CD14-positive monocyte (primary cell): Measurements from ENCODE around the gene KSR2. TPM values are rescaled to one million over a fixed set of nuclear protein-coding genes. Genes with fewer than 3 reads are reported as not detected.
"Not testable (repeated sequence)": the region's sequence is repeated elsewhere in the genome, so short reads cannot be mapped to it uniquely, and the experiment has no call there.

ENCODE experiments used
- DNase-seq, 3 donors: peaks; one replicate each; pipeline ENCODE4 v3.0.0-alpha.2; 2011 to 2022
- H2AFZ ChIP-seq: 2 replicates; pipeline ENCODE4 v1.6.0; 2012; ENCODE audit warnings: mild to moderate bottlenecking, low read depth, low read length, inconsistent platforms; ENCODE audit not compliant: insufficient read depth, poor library complexity, severe bottlenecking
- H3K27ac ChIP-seq, 2 donors: 1 replicate in 1 of 2; 2 replicates in 1 of 2; pipeline ENCODE4 v1.5.1; 2012 to 2013; ENCODE audit warnings: low read length in 2 of 2, control low read depth in 1 of 2, inconsistent platforms in 1 of 2, low read depth in 1 of 2, mild to moderate bottlenecking in 1 of 2
- H3K27me3 ChIP-seq, 2 donors: one replicate each; pipeline versions ENCODE4 v1.6.0 to v1.6.1; 2011 to 2013; ENCODE audit warnings: low read length in 2 of 2; ENCODE audit not compliant: control insufficient read depth in 2 of 2, insufficient read depth in 2 of 2
- H3K36me3 ChIP-seq, 2 donors: replicated peaks in 1 of 2; 1 replicate in 1 of 2; 2 replicates in 1 of 2; pipeline versions ENCODE4 v1.5.1 to v1.6.1; 2012 to 2013; ENCODE audit warnings: low read length in 2 of 2, control low read depth in 1 of 2, inconsistent platforms in 1 of 2, mild to moderate bottlenecking in 1 of 2; ENCODE audit not compliant: insufficient read depth in 2 of 2, control insufficient read depth in 1 of 2
- H3K4me1 ChIP-seq, 2 donors: 1 replicate in 1 of 2; 2 replicates in 1 of 2; pipeline versions ENCODE4 v1.5.1 to v1.6.1; 2012 to 2013; ENCODE audit warnings: low read length in 2 of 2, control low read depth in 1 of 2, inconsistent platforms in 1 of 2, mild to moderate bottlenecking in 1 of 2, moderate library complexity in 1 of 2; ENCODE audit not compliant: insufficient read depth in 2 of 2, control insufficient read depth in 1 of 2
- H3K4me2 ChIP-seq: replicated peaks from 2 replicates; pipeline ENCODE3; 2012; ENCODE audit warnings: low read length, moderate library complexity, mild to moderate bottlenecking; ENCODE audit not compliant: poor library complexity, severe bottlenecking; ENCODE audit errors: extremely low read depth
- H3K4me3 ChIP-seq, 3 experiments: fragments of 200-600 bp in 1 of 3; sonication (generic) in 1 of 3; replicated peaks in 1 of 3; 1 replicate in 2 of 3; 2 replicates in 1 of 3; pipeline ENCODE4 v1.5.1; 2011 to 2013; ENCODE audit warnings: low read length in 3 of 3, mild to moderate bottlenecking in 3 of 3, control low read depth in 2 of 3, low read depth in 2 of 3, inconsistent platforms in 1 of 3, moderate library complexity in 1 of 3
- H3K79me2 ChIP-seq: 2 replicates; pipeline ENCODE4 v1.6.0; 2012; ENCODE audit warnings: mild to moderate bottlenecking, control low read depth, inconsistent platforms, low read length, moderate library complexity; ENCODE audit not compliant: insufficient read depth
- H3K9ac ChIP-seq: 2 replicates; pipeline ENCODE4 v1.6.0; 2017; ENCODE audit warnings: low read length, mild to moderate bottlenecking; ENCODE audit not compliant: insufficient read depth, poor library complexity, severe bottlenecking
- H3K9me3 ChIP-seq, 2 donors: replicated peaks in 1 of 2; 1 replicate in 1 of 2; 2 replicates in 1 of 2; pipeline versions ENCODE4 v1.5.1 to v1.6.1; 2012 to 2013; ENCODE audit warnings: low read length in 2 of 2, control low read depth in 1 of 2; ENCODE audit not compliant: control insufficient read depth in 1 of 2, insufficient read depth in 1 of 2
- H4K20me1 ChIP-seq: 2 replicates; pipeline ENCODE4 v1.6.0; 2012; ENCODE audit warnings: mild to moderate bottlenecking, low read length, control low read depth, moderate library complexity; ENCODE audit not compliant: insufficient read depth
- H3K27ac Mint-ChIP-seq, 7 donors: one replicate each; pipeline ENCODE4 v1.8.0; 2020; ENCODE audit warnings: mild to moderate bottlenecking in 7 of 7, mixed read lengths in 7 of 7, moderate library complexity in 6 of 7, inconsistent platforms in 2 of 7
- H3K27me3 Mint-ChIP-seq, 3 donors: one replicate each; pipeline ENCODE4 v1.8.0; 2021 to 2022; ENCODE audit warnings: low read depth in 3 of 3, mild to moderate bottlenecking in 3 of 3, mixed read lengths in 3 of 3, moderate library complexity in 3 of 3, inconsistent platforms in 1 of 3
- H3K36me3 Mint-ChIP-seq, 2 donors: one replicate each; pipeline ENCODE4 v1.8.0; 2020; ENCODE audit warnings: mixed read lengths in 2 of 2, inconsistent platforms in 1 of 2, mild to moderate bottlenecking in 1 of 2
- H3K4me1 Mint-ChIP-seq: one replicate; pipeline ENCODE4 v1.8.0; 2020; ENCODE audit warnings: mild to moderate bottlenecking, mixed read lengths
- H3K4me3 Mint-ChIP-seq, 2 donors: one replicate each; pipeline ENCODE4 v1.8.0; 2020; ENCODE audit warnings: mild to moderate bottlenecking in 2 of 2, mixed read lengths in 2 of 2, moderate library complexity in 1 of 2
- H3K9me3 Mint-ChIP-seq, 7 donors: one replicate each; pipeline ENCODE4 v1.8.0; 2020 to 2022; ENCODE audit warnings: mixed read lengths in 7 of 7, mild to moderate bottlenecking in 6 of 7, moderate library complexity in 6 of 7, inconsistent platforms in 2 of 7
- CTCF ChIP-seq: fragments of 200-600 bp; IDR thresholded peaks from one replicate; pipeline ENCODE4 v1.8.0; 2022; ENCODE audit warnings: antibody characterized with exemption, mild to moderate bottlenecking
- WGBS: methylation state at CpG from one replicate; pipeline ENCODE4 v1.1.5; 2013; ENCODE audit warnings: missing lambda C conversion rate; ENCODE audit not compliant: insufficient coverage; 5-methylcytosine and 5-hydroxymethylcytosine counted together
- intact Hi-C, 2 donors: fragments of 100-400 bp; cut with micrococcal nuclease; formaldehyde crosslinking; loops; one replicate each; pipeline versions ENCODE4 v1.15.0 to v1.15.1; 2023
- polyA plus RNA-seq, 3 donors: library from polyadenylated mRNA; depleted of rRNA in 1 of 3; unstranded in 2 of 3; stranded (reverse) in 1 of 3; fragments of 300-500 nt in 2 of 3; fragments of >200 nt in 1 of 3; fragmentation: Illumina TruSeq in 2 of 3; gene quantifications; 1 replicate in 2 of 3; 2 replicates in 1 of 3; pipeline ENCODE4 v1.2.3, GENCODE V29; 2012 to 2021

KSR2 gene
- polyA plus RNA-seq, 3 donors = not detected

- H3K4me1 ChIP-seq = no peaks in the 10 kb centered on the region
- no peaks in the 10 kb centered on the region for H4K20me1 ChIP-seq
- H3K36me3 Mint-ChIP-seq = no peaks in the 10 kb centered on the region
- no peaks in the 10 kb centered on the region for H3K4me1 Mint-ChIP-seq
- H3K27ac ChIP-seq = no peak overlapping the region
- H3K27me3 Mint-ChIP-seq = peaks cover 6 to 11% (median 8%) of the 10 kb centered on the region in 3 donors
- H3K27ac Mint-ChIP-seq = no peak overlapping the region
- WGBS = 53% methylated on average over 3 of the region's 6 CpGs
- no peak overlapping the region for H2AFZ ChIP-seq
- no peak overlapping the region for H3K4me3 ChIP-seq
- TF ChIP-seq CTCF = no peak
- DNase-seq = no peak
- H3K4me3 Mint-ChIP-seq = no peak overlapping the region
- no peaks in the 10 kb centered on the region for H3K36me3 ChIP-seq
- no peak overlapping the region for H3K4me2 ChIP-seq
- no peaks in the 10 kb centered on the region for H3K79me2 ChIP-seq
- intact Hi-C loops = no loop called here
- H3K9ac ChIP-seq = no peak overlapping the region
- H3K27me3 ChIP-seq = no peaks in the 10 kb centered on the region
- peaks cover 0 to 9% (median 2%) of the 10 kb centered on the region in 7 donors for H3K9me3 Mint-ChIP-seq
- H3K9me3 ChIP-seq = no peaks in the 10 kb centered on the region
These were observed 165.8 kb downstream of the KSR2 start for GRCh38 chr12:117803001-117803400.

GRCh38 chr12:117800711-117801110, 168.1 kb downstream of the KSR2 start:
- H3K9me3 ChIP-seq, H3K79me2 ChIP-seq, H3K4me2 ChIP-seq, H3K36me3 Mint-ChIP-seq, H3K27me3 ChIP-seq, H3K36me3 ChIP-seq, H3K9ac ChIP-seq, H3K4me3 Mint-ChIP-seq, H3K4me1 ChIP-seq, H2AFZ ChIP-seq, DNase-seq, intact Hi-C loops, H4K20me1 ChIP-seq, H3K4me1 Mint-ChIP-seq, H3K27me3 Mint-ChIP-seq, H3K27ac ChIP-seq, H3K4me3 ChIP-seq, H3K27ac Mint-ChIP-seq: not testable (repeated sequence)
- WGBS = no CpG with 5 or more reads among the region's 6 CpGs
- peaks cover 0 to 11% (median 2%) of the 10 kb centered on the region in 7 donors for H3K9me3 Mint-ChIP-seq
